Brain microvascular endothelial cell (primary cell): Measurements from ENCODE around the gene CERS6.
"Not testable (repeated sequence)": the region's sequence is repeated elsewhere in the genome, so short reads cannot be mapped to it uniquely, and the experiment has no call there.

Experiments used
- DNase-seq: peaks from one replicate; pipeline ENCODE4 v3.0.0-alpha.2; 2020
- H3K27ac ChIP-seq: fragments of 250-450 bp; sonication (Bioruptor Pico); 2 replicates; pipeline ENCODE4 v1.5.1; 2020; ENCODE audit warnings: mild to moderate bottlenecking, moderate library complexity
- H3K27me3 ChIP-seq: fragments of 250-450 bp; sonication (Bioruptor Pico); replicated peaks from 2 replicates; pipeline ENCODE4 v1.5.1; 2020; ENCODE audit warnings: mild to moderate bottlenecking
- H3K36me3 ChIP-seq: fragments of 250-450 bp; sonication (Bioruptor Pico); replicated peaks from 2 replicates; pipeline ENCODE4 v1.5.1; 2020; ENCODE audit warnings: mild to moderate bottlenecking
- H3K4me3 ChIP-seq: 2 replicates; pipeline ENCODE4 v1.5.1; 2011; ENCODE audit warnings: low read depth, mild to moderate bottlenecking, control low read depth, low read length, moderate library complexity
- CTCF ChIP-seq: IDR thresholded peaks from 2 replicates; pipeline ENCODE4 v1.5.1; 2011; ENCODE audit warnings: low read depth, mild to moderate bottlenecking, moderate library complexity, low read length, control low read depth, inconsistent platforms; ENCODE audit errors: missing control alignments
- in situ Hi-C: cut with HindIII; loops from 2 replicates; pipeline ENCODE4 v1.10.0; 2017; ENCODE audit warnings: low sequenced_read_pairs, low pct_ligation_motif_present

The CERS6 gene

GRCh38 chr2:168789776-168790175, 333.7 kb downstream of the CERS6 start:
- no peak for TF ChIP-seq CTCF
- Histone ChIP-seq H3K27me3 (no peaks in the 10 kb centered on the region), H3K27ac (no peak overlapping the region), H3K4me3 (no peak overlapping the region), H3K36me3 (no peaks in the 10 kb centered on the region)
- DNase-seq, result no peak
- in situ Hi-C loops, result no loop called here

GRCh38 chr2:168790226-168790902, 334.3 kb downstream of the CERS6 start:
- TF ChIP-seq CTCF, result no peak
- Histone ChIP-seq H3K27me3 (no peaks in the 10 kb centered on the region), H3K27ac (no peak overlapping the region), H3K4me3 (no peak overlapping the region), H3K36me3 (no peaks in the 10 kb centered on the region)
- DNase-seq, result no peak
- in situ Hi-C loops, result no loop called here

- H3K27ac ChIP-seq, H3K27me3 ChIP-seq, H3K4me3 ChIP-seq, H3K36me3 ChIP-seq, DNase-seq, in situ Hi-C loops: not testable (repeated sequence)
Measured at GRCh38 chr2:168791140-168791539, 335.1 kb downstream of the CERS6 start.

- no peak overlapping the region for H3K4me3 ChIP-seq
- TF ChIP-seq CTCF, result no peak
- in situ Hi-C loops, result no loop called here
- no peaks in the 10 kb centered on the region for H3K36me3 ChIP-seq
- no peak for DNase-seq
- H3K27ac ChIP-seq, result no peak overlapping the region
- no peaks in the 10 kb centered on the region for H3K27me3 ChIP-seq
Measured at GRCh38 chr2:168793596-168793995, 337.5 kb downstream of the CERS6 start.

GRCh38 chr2:168794968-168795367, 338.9 kb downstream of the CERS6 start:
- no peak for DNase-seq
- in situ Hi-C loops, result no loop called here
- no peak for TF ChIP-seq CTCF

GRCh38 chr2:168796090-168796577, 340.1 kb downstream of the CERS6 start:
- Histone ChIP-seq H3K27me3 (no peaks in the 10 kb centered on the region), H3K27ac (no peak overlapping the region), H3K36me3 (no peaks in the 10 kb centered on the region), H3K4me3 (no peak overlapping the region)
- no peak for DNase-seq
- in situ Hi-C loops, result no loop called here
- TF ChIP-seq CTCF, result no peak

More at GRCh38 chr2:168794968-168795367, 338.9 kb downstream of the CERS6 start:
- Histone ChIP-seq H3K27me3 (no peaks in the 10 kb centered on the region), H3K36me3 (no peaks in the 10 kb centered on the region), H3K4me3 (no peak overlapping the region), H3K27ac (no peak overlapping the region)
